ENCODE results near the gene TTC17.
"Not testable (repeated sequence)": the region's sequence is repeated elsewhere in the genome, so short reads cannot be mapped to it uniquely, and the experiment has no call there.

TTC17 gene

DNA sequence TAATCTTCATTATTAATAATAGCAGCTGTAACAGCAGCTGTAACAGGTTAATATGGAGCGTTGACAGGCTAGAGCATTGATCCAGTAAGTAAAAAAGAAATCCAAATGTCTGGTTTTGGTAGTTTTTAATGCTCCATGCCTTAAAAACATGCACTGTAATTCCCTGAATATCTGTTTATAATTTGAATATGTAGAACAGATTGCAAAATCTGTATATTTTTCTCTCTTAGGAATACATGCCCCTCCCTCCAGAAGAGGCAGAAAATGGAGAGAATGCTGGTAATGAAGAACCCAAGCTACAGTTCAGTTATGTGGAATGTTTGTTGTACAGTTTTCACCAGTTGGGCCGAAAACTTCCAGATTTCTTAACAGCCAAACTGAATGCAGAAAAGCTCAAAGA, 30.2 kb upstream of the TTC17 start:
- DNase-seq (ENCODE audit: low read depth): no peak
- TF ChIP-seq, protein P1, sequence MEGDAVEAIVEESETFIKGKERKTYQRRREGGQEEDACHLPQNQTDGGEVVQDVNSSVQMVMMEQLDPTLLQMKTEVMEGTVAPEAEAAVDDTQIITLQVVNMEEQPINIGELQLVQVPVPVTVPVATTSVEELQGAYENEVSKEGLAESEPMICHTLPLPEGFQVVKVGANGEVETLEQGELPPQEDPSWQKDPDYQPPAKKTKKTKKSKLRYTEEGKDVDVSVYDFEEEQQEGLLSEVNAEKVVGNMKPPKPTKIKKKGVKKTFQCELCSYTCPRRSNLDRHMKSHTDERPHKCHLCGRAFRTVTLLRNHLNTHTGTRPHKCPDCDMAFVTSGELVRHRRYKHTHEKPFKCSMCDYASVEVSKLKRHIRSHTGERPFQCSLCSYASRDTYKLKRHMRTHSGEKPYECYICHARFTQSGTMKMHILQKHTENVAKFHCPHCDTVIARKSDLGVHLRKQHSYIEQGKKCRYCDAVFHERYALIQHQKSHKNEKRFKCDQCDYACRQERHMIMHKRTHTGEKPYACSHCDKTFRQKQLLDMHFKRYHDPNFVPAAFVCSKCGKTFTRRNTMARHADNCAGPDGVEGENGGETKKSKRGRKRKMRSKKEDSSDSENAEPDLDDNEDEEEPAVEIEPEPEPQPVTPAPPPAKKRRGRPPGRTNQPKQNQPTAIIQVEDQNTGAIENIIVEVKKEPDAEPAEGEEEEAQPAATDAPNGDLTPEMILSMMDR (IDR thresholded peaks at IDR 0.05; ENCODE audit: control insufficient read depth, insufficient read depth, low read depth, low read length, missing control alignments): no peak

DNA sequence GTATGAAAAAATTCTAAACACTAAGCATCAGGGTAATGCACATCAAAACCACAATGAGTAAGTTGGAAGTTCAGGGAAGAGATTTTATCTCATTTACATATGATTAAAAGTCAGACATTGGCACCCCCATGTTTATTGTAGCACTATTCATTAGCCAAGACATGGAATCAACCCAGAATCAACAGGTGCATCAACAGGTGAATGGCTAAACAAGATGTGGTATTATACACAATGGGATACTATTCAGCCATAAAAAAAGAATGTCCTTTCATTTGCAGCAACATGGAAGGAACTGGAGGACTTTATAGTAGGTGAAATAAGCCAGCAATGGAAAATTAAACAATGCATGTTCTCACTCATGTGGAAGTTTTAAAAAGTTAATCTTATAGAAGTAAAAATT, 17.6 kb upstream of the TTC17 start:
- TF ChIP-seq, protein P1 (IDR thresholded peaks at IDR 0.05; ENCODE audit: control insufficient read depth, insufficient read depth, low read depth, low read length, missing control alignments): no peak
- no peak for DNase-seq (ENCODE audit: low read depth)
- H3K4me3 ChIP-seq (ENCODE audit: control insufficient read depth, low read depth, low read length): no peak overlapping the region

More for the DNA sequence above, 30.2 kb upstream of the TTC17 start:
- no peak overlapping the region for H3K4me3 ChIP-seq (ENCODE audit: control insufficient read depth, low read depth, low read length)

DNA sequence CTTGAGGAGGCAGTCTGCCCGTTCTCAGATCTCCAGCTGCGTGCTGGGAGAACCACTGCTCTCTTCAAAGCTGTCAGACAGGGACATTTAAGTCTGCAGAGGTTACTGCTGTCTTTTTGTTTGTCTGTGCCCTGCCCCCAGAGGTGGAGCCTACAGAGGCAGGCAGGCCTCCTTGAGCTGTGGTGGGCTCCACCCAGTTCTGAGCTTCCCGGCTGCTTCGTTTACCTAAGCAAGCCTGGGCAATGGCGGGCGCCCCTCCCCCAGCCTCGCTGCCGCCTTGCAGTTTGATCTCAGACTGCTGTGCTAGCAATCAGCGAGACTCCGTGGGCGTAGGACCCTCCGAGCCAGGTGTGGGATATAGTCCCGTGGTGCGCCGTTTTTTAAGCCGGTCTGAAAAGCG, 7.3 kb upstream of the TTC17 start:
- not testable (repeated sequence) for H3K4me3 ChIP-seq (ENCODE audit: control insufficient read depth, low read depth, low read length); DNase-seq (ENCODE audit: low read depth)

DNA sequence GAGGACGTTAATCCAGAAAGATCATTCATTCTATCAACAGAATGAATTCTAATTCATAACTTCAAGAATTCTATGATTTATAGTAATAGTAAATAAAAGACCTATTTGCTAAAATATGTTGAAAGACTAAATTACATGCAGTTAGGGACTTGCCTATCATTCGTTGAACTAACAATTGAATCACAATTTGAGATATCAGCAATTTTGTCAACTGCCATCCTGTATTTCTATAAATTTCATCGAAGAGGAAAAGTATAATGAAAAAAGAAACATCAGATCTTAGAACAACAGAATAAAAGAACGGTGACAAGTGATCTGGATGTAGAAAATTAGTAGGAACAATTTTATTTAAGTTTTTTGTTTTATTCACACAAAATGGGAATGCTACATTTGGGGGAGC, 4.4 kb upstream of the TTC17 start:
- DNase-seq (ENCODE audit: low read depth): no peak
- TF ChIP-seq, protein P1 (IDR thresholded peaks at IDR 0.05; ENCODE audit: control insufficient read depth, insufficient read depth, low read depth, low read length, missing control alignments): no peak
- no peak overlapping the region for H3K4me3 ChIP-seq (ENCODE audit: control insufficient read depth, low read depth, low read length)

DNA sequence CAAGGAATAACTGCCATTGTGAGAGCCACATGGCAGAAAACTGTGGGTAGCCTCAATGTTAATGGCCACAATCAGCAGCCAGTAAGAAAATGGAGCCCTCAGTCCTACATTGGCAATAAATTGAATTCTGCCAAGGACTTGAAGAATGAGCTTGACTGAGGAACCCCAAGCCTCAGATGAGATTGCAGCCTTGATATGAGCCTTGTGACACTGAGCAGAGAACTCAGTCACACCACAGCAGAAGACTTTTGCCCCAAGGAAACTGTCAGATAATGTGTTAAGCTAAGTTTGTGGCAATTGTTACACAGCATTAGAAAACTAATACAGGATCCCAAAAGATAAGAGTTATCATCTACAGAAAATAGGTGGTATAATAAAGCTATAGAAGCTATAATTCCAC, 2.4 kb upstream of the TTC17 start:
- no peak overlapping the region for H3K4me3 ChIP-seq (ENCODE audit: control insufficient read depth, low read depth, low read length)
- no peak for DNase-seq (ENCODE audit: low read depth)
- TF ChIP-seq, protein P1 (IDR thresholded peaks at IDR 0.05; ENCODE audit: control insufficient read depth, insufficient read depth, low read depth, low read length, missing control alignments): no peak

DNA sequence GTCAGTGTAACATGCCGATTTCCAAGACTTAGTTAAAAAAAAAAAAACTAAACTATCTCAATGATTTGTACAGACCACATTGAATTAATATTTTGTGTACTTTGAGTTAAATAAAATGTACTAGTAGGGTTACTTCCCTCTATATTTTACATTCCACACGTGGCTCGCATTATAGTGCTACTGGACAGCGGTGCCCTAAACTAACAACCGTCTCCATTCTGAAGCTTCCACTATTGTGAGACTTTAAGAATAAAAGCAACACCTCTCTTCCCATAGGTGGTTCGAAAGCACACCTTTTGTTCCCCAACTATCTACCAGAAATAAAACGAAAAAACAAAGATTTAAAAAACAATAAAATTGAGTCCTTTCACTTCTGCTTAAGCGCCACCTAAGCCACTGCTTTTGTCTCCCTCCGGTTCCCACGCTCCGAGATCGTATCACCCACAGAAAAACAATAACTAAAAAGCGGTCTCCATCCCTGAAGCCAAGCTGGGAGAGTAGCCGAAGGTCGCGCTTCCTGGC, 380 bp upstream of the TTC17 start:
- DNase-seq (ENCODE audit: low read depth): no peak
- H3K4me3 ChIP-seq (ENCODE audit: control insufficient read depth, low read depth, low read length): peak overlapping the region; percentile 72
- TF ChIP-seq, protein P1 (IDR thresholded peaks at IDR 0.05; ENCODE audit: control insufficient read depth, insufficient read depth, low read depth, low read length, missing control alignments): no peak

DNA sequence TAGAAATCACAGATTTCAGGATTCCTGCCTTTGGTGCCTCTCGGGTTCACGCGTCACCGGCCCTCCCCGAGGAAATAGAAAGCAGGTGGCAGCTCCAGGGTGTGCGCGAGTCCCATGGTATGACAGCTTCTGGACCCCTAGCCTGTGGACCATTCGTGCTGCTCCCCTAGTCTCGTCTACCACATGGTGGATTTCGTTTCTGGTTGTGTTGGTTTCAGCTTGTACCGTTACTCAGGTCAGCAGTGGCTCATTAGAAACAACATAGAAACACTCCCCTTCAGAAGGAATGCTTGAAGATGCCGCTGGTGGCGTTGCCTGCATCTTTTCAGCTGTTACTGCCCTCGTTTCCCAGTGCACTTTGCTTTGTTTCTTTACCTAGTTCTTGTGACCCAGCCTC, 700 bp downstream of the TTC17 start:
- H3K4me3 ChIP-seq (ENCODE audit: control insufficient read depth, low read depth, low read length): peak overlapping the region; percentile 72
- no peak for DNase-seq (ENCODE audit: low read depth)
- TF ChIP-seq, protein P1 (IDR thresholded peaks at IDR 0.05; ENCODE audit: control insufficient read depth, insufficient read depth, low read depth, low read length, missing control alignments): peak; percentile 15
